Mesendoderm (in vitro differentiated cells): ENCODE measurements around the gene CORO2B.

Experiments used
- DNase-seq: peaks from one replicate; pipeline ENCODE4 v3.0.0; 2013
- H2AK5ac ChIP-seq: 2 replicates; pipeline ENCODE4 v1.6.1; 2013; ENCODE audit warnings: low read length, inconsistent platforms
- H2BK120ac ChIP-seq: 2 replicates; pipeline ENCODE4 v1.6.1; 2013; ENCODE audit warnings: low read depth, mild to moderate bottlenecking, low read length, moderate library complexity, mixed read lengths
- H2BK15ac ChIP-seq: replicated peaks from 2 replicates; pipeline ENCODE4 v1.6.1; 2013; ENCODE audit warnings: low read depth, mild to moderate bottlenecking, moderate library complexity
- H2BK5ac ChIP-seq: 2 replicates; pipeline ENCODE4 v1.6.1; 2013; ENCODE audit warnings: low read length, inconsistent platforms
- H3K18ac ChIP-seq: 2 replicates; pipeline ENCODE4 v1.6.1; 2013; ENCODE audit warnings: mild to moderate bottlenecking, low read length, mixed read lengths
- H3K23ac ChIP-seq: one replicate; pipeline ENCODE4 v1.6.1; 2013; ENCODE audit warnings: low read length
- H3K27ac ChIP-seq: 2 replicates; pipeline ENCODE4 v1.5.1; 2013; ENCODE audit warnings: low read depth, mild to moderate bottlenecking, inconsistent platforms, low read length, moderate library complexity
- H3K27me3 ChIP-seq: 2 replicates; pipeline ENCODE4 v1.6.1; 2013; ENCODE audit warnings: low read length, control low read depth, mild to moderate bottlenecking, inconsistent platforms; ENCODE audit not compliant: insufficient read depth, poor library complexity
- H3K36me3 ChIP-seq: 2 replicates; pipeline ENCODE4 v1.6.1; 2013; ENCODE audit warnings: low read length, inconsistent platforms; ENCODE audit not compliant: control insufficient read depth, insufficient read depth
- H3K4ac ChIP-seq: one replicate; pipeline ENCODE4 v1.6.1; 2013; ENCODE audit warnings: low read depth, mild to moderate bottlenecking, low read length, moderate library complexity
- H3K4me1 ChIP-seq: 2 replicates; pipeline ENCODE4 v1.6.1; 2013; ENCODE audit warnings: low read depth, low read length, inconsistent platforms; ENCODE audit not compliant: control insufficient read depth
- H3K4me2 ChIP-seq: 2 replicates; pipeline ENCODE4 v1.6.1; 2013; ENCODE audit warnings: low read length
- H3K4me3 ChIP-seq: 2 replicates; pipeline ENCODE4 v1.5.1; 2013; ENCODE audit warnings: mild to moderate bottlenecking, low read length
- H3K56ac ChIP-seq: one replicate; pipeline ENCODE4 v1.6.1; 2013; ENCODE audit warnings: low read length
- H3K79me1 ChIP-seq: 2 replicates; pipeline ENCODE4 v1.6.1; 2013; ENCODE audit warnings: low read length, inconsistent platforms
- H3K79me2 ChIP-seq: 2 replicates; pipeline ENCODE4 v1.6.1; 2013; ENCODE audit warnings: mild to moderate bottlenecking, low read length; ENCODE audit not compliant: control insufficient read depth, insufficient read depth
- H3K9ac ChIP-seq: 2 replicates; pipeline ENCODE4 v1.6.1; 2013; ENCODE audit warnings: low read length, inconsistent platforms
- H4K5ac ChIP-seq: one replicate; pipeline ENCODE4 v1.6.1; 2013; ENCODE audit warnings: low read length
- H4K8ac ChIP-seq: one replicate; pipeline ENCODE4 v1.6.1; 2013; ENCODE audit warnings: low read depth, mild to moderate bottlenecking, control low read depth, low read length, moderate library complexity
- WGBS: extraction: QIAGEN DNeasy Blood & Tissue Kit; methylation state at CpG from one replicate; pipeline ENCODE4 v1.1.7; 2013; ENCODE audit warnings: low lambda C conversion rate, missing lambda C conversion rate; ENCODE audit not compliant: insufficient coverage; ENCODE audit errors: extremely low coverage; 5-methylcytosine and 5-hydroxymethylcytosine counted together

The CORO2B gene

GRCh38 chr15:68682330-68682729, 103.5 kb downstream of the CORO2B start:
- H3K4me2 ChIP-seq: no peak overlapping the region
- H3K4me1 ChIP-seq: no peaks in the 10 kb centered on the region
- no peak overlapping the region for H2BK120ac ChIP-seq
- no peaks in the 10 kb centered on the region for H3K79me2 ChIP-seq
- no peak overlapping the region for H4K8ac ChIP-seq
- no CpG with 5 or more reads among the region's 5 CpGs for WGBS
- H2BK5ac ChIP-seq: no peak overlapping the region
- H3K27me3 ChIP-seq: no peaks in the 10 kb centered on the region
- H3K36me3 ChIP-seq: no peaks in the 10 kb centered on the region
- H3K4me3 ChIP-seq: no peak overlapping the region
- no peak overlapping the region for H3K56ac ChIP-seq
- DNase-seq: peak; percentile 51
- no peak overlapping the region for H3K18ac ChIP-seq
- no peak overlapping the region for H4K5ac ChIP-seq
- no peak overlapping the region for H3K23ac ChIP-seq
- H3K27ac ChIP-seq: no peak overlapping the region
- no peak overlapping the region for H3K4ac ChIP-seq
- no peak overlapping the region for H3K9ac ChIP-seq
- no peak overlapping the region for H2BK15ac ChIP-seq
- H3K79me1 ChIP-seq: no peaks in the 10 kb centered on the region
- H2AK5ac ChIP-seq: no peak overlapping the region

- no peak overlapping the region for H3K56ac ChIP-seq
- H2AK5ac ChIP-seq: no peak overlapping the region
- no peak overlapping the region for H3K9ac ChIP-seq
- H3K18ac ChIP-seq: no peak overlapping the region
- no peak overlapping the region for H2BK15ac ChIP-seq
- H3K27me3 ChIP-seq: no peaks in the 10 kb centered on the region
- H3K36me3 ChIP-seq: no peaks in the 10 kb centered on the region
- H3K79me1 ChIP-seq: no peaks in the 10 kb centered on the region
- no peak overlapping the region for H2BK120ac ChIP-seq
- H4K5ac ChIP-seq: no peak overlapping the region
- no peaks in the 10 kb centered on the region for H3K79me2 ChIP-seq
- H3K23ac ChIP-seq: no peak overlapping the region
- no peaks in the 10 kb centered on the region for H3K4me1 ChIP-seq
- no peak overlapping the region for H3K4ac ChIP-seq
- no peak overlapping the region for H2BK5ac ChIP-seq
- WGBS: no CpG with 5 or more reads among the region's 8 CpGs
- H3K4me2 ChIP-seq: no peak overlapping the region
- no peak overlapping the region for H3K4me3 ChIP-seq
- DNase-seq: no peak
- no peak overlapping the region for H3K27ac ChIP-seq
- H4K8ac ChIP-seq: no peak overlapping the region
Observed at GRCh38 chr15:68683026-68683425, 104.2 kb downstream of the CORO2B start.

GRCh38 chr15:68683551-68683950, 104.8 kb downstream of the CORO2B start:
- no peak overlapping the region for H2BK5ac ChIP-seq

GRCh38 chr15:68684476-68684875, 105.7 kb downstream of the CORO2B start:
- H3K9ac ChIP-seq: no peak overlapping the region
- no peaks in the 10 kb centered on the region for H3K79me2 ChIP-seq
- H3K79me1 ChIP-seq: no peaks in the 10 kb centered on the region
- H2AK5ac ChIP-seq: no peak overlapping the region
- no peak overlapping the region for H3K4me2 ChIP-seq
- no peaks in the 10 kb centered on the region for H3K36me3 ChIP-seq
- DNase-seq: no peak
- H2BK5ac ChIP-seq: no peak overlapping the region
- no peak overlapping the region for H2BK15ac ChIP-seq
- no peak overlapping the region for H3K56ac ChIP-seq
- H3K4ac ChIP-seq: no peak overlapping the region
- no peak overlapping the region for H2BK120ac ChIP-seq
- H3K23ac ChIP-seq: no peak overlapping the region
- no peak overlapping the region for H3K4me3 ChIP-seq
- no CpG with 5 or more reads among the region's 5 CpGs for WGBS
- H3K4me1 ChIP-seq: no peaks in the 10 kb centered on the region
- H4K8ac ChIP-seq: no peak overlapping the region
- no peaks in the 10 kb centered on the region for H3K27me3 ChIP-seq
- no peak overlapping the region for H4K5ac ChIP-seq
- H3K18ac ChIP-seq: no peak overlapping the region
- H3K27ac ChIP-seq: no peak overlapping the region

More at GRCh38 chr15:68683551-68683950, 104.8 kb downstream of the CORO2B start:
- no peak for DNase-seq
- H3K56ac ChIP-seq: no peak overlapping the region
- H3K4ac ChIP-seq: no peak overlapping the region
- no peak overlapping the region for H3K23ac ChIP-seq
- no peak overlapping the region for H2BK15ac ChIP-seq
- no peaks in the 10 kb centered on the region for H3K79me1 ChIP-seq
- H3K4me3 ChIP-seq: no peak overlapping the region
- H3K18ac ChIP-seq: no peak overlapping the region
- H4K5ac ChIP-seq: no peak overlapping the region
- no peaks in the 10 kb centered on the region for H3K27me3 ChIP-seq
- H2BK120ac ChIP-seq: no peak overlapping the region
- no CpG with 5 or more reads among the region's 2 CpGs for WGBS
- no peak overlapping the region for H4K8ac ChIP-seq
- H3K4me1 ChIP-seq: no peaks in the 10 kb centered on the region
- no peak overlapping the region for H3K9ac ChIP-seq
- H3K4me2 ChIP-seq: no peak overlapping the region
- H2AK5ac ChIP-seq: no peak overlapping the region
- no peaks in the 10 kb centered on the region for H3K36me3 ChIP-seq
- H3K79me2 ChIP-seq: no peaks in the 10 kb centered on the region
- no peak overlapping the region for H3K27ac ChIP-seq

GRCh38 chr15:68687136-68687735, 108.4 kb downstream of the CORO2B start:
- Histone ChIP-seq H3K56ac (no peak overlapping the region), H3K27ac (no peak overlapping the region), H3K79me1 (no peaks in the 10 kb centered on the region), H2BK5ac (no peak overlapping the region), H2BK15ac (no peak overlapping the region), H4K8ac (no peak overlapping the region), H3K9ac (no peak overlapping the region), H2BK120ac (no peak overlapping the region), H3K23ac (no peak overlapping the region), H3K4me2 (no peak overlapping the region), H3K4me3 (no peak overlapping the region), H3K27me3 (no peaks in the 10 kb centered on the region), H4K5ac (no peak overlapping the region), H2AK5ac (no peak overlapping the region), H3K4me1 (no peaks in the 10 kb centered on the region), H3K36me3 (no peaks in the 10 kb centered on the region), H3K79me2 (no peaks in the 10 kb centered on the region), H3K4ac (no peak overlapping the region), H3K18ac (no peak overlapping the region)
- WGBS: no CpG with 5 or more reads among the region's 8 CpGs
- DNase-seq: no peak

- no peak overlapping the region for H3K4ac ChIP-seq
- peak overlapping the region; percentile 13 for H3K56ac ChIP-seq
- no CpG with 5 or more reads among the region's 6 CpGs for WGBS
Observed at GRCh38 chr15:68691705-68692104, 112.9 kb downstream of the CORO2B start.

More at GRCh38 chr15:68691705-68692104, 112.9 kb downstream of the CORO2B start:
- no peaks in the 10 kb centered on the region for H3K27me3 ChIP-seq
- H2BK15ac ChIP-seq: no peak overlapping the region
- no peak overlapping the region for H2BK5ac ChIP-seq
- H3K23ac ChIP-seq: peak overlapping the region; percentile 59
- H3K18ac ChIP-seq: no peak overlapping the region
- H2AK5ac ChIP-seq: no peak overlapping the region
- no peak overlapping the region for H3K27ac ChIP-seq
- no peak overlapping the region for H4K8ac ChIP-seq
- peaks cover 13% of the 10 kb centered on the region for H3K4me1 ChIP-seq
- H3K79me2 ChIP-seq: no peaks in the 10 kb centered on the region
- no peak overlapping the region for H3K9ac ChIP-seq
- no peaks in the 10 kb centered on the region for H3K36me3 ChIP-seq
- H3K4me3 ChIP-seq: no peak overlapping the region
- H4K5ac ChIP-seq: no peak overlapping the region
- no peak for DNase-seq
- no peak overlapping the region for H3K4me2 ChIP-seq
- H3K79me1 ChIP-seq: no peaks in the 10 kb centered on the region
- H2BK120ac ChIP-seq: no peak overlapping the region
